Activated naive CD8-positive, alpha-beta T cell treated with anti-CD3 and anti-CD28 coated beads for 36 hours (primary cell): ENCODE measurements around the gene CCDC33. TPM values are rescaled to one million over a fixed set of nuclear protein-coding genes. Genes with fewer than 3 reads are reported as not detected.

Source experiments
- DNase-seq: peaks from one replicate; pipeline ENCODE4 v3.0.0; 2021
- H3K27ac Mint-ChIP-seq: one replicate; pipeline ENCODE4 v1.8.0; 2022; ENCODE audit warnings: mild to moderate bottlenecking, moderate library complexity, mixed read lengths
- H3K27me3 Mint-ChIP-seq: one replicate; pipeline ENCODE4 v1.8.0; 2022; ENCODE audit warnings: mild to moderate bottlenecking, mixed read lengths
- H3K36me3 Mint-ChIP-seq: one replicate; pipeline ENCODE4 v1.8.0; 2021; ENCODE audit warnings: mild to moderate bottlenecking, mixed read lengths
- H3K4me1 Mint-ChIP-seq: one replicate; pipeline ENCODE4 v1.8.0; 2021; ENCODE audit warnings: mixed read lengths
- H3K4me3 Mint-ChIP-seq: one replicate; pipeline ENCODE4 v1.8.0; 2022; ENCODE audit warnings: mild to moderate bottlenecking, moderate library complexity, mixed read lengths
- H3K9me3 Mint-ChIP-seq: one replicate; pipeline ENCODE4 v1.8.0; 2022; ENCODE audit warnings: mixed read lengths
- total RNA-seq, 2 experiments: library from RNA; stranded (reverse); gene quantifications; one replicate each; pipeline ENCODE4 v1.2.3, GENCODE V29; 2021

CCDC33 gene
- under 1 TPM in 1 of 2 experiments, not detected in 1; 0.20 TPM for total RNA-seq

DNA sequence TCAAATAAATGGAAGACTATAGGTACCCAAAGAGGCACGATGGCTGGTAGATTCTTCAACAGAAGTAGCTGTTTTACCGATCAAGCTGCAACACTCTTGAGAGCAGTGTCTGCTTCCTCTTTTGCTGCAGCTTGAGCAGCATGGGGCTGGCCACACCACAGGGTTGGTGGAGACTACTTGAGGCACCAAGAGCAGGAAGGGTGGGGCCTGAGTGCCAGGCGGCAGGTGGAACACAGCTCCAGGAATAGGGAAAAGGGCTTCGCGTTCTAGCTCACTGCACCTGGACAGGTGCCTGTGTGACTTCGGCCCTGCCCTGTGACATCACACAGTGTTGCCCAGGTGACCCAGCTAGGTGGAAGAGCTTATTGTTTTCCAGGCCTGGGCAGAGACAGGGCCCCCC, at the start of gene CCDC33:
CCDC33 (plus strand) TSS at position 365 of the 400 bp plus-strand sequence. CDS start 394 bp downstream, outside the sequence.
- H3K27ac Mint-ChIP-seq = no peak within 1 kb of the TSS
- no peak for DNase-seq
- no peak within 1 kb of the TSS for H3K4me3 Mint-ChIP-seq
- H3K36me3 Mint-ChIP-seq = no peaks in the 10 kb centered on the region
- no peaks in the 10 kb centered on the region for H3K9me3 Mint-ChIP-seq
- H3K4me1 Mint-ChIP-seq = no peaks in the 10 kb centered on the region
- H3K27me3 Mint-ChIP-seq = peaks cover under 1% of the 10 kb centered on the region

GRCh38 chr15:74188216-74188615, 47.9 kb upstream of the CCDC33 start:
- no peaks in the 10 kb centered on the region for H3K36me3 Mint-ChIP-seq
- DNase-seq = no peak
- no peaks in the 10 kb centered on the region for H3K4me1 Mint-ChIP-seq
- H3K9me3 Mint-ChIP-seq = no peaks in the 10 kb centered on the region
- no peak overlapping the region for H3K27ac Mint-ChIP-seq
- H3K27me3 Mint-ChIP-seq = no peaks in the 10 kb centered on the region
- no peak overlapping the region for H3K4me3 Mint-ChIP-seq

DNA sequence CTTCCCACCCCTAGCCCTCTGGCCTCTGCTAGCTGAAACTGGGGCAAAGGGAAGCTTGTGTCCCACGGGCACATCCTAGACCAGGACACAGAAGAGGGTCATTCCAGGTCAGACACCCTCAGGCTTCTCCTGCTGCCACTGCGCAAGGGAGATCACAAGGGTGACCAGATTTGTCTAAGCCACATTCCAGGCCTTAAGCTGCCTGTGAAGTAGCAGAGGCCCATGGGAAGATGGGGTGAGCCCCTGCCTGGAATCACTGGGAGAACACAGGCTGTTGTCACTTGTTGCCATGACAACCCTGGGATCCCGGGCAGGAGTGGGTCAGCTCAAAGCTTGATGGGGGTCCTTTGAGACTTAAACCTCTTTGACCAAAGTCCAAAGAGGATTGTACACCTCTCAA, 44.3 kb upstream of the CCDC33 start:
- H3K27ac Mint-ChIP-seq = no peak overlapping the region
- no peaks in the 10 kb centered on the region for H3K27me3 Mint-ChIP-seq
- no peak for DNase-seq
- no peak overlapping the region for H3K4me3 Mint-ChIP-seq
- no peaks in the 10 kb centered on the region for H3K9me3 Mint-ChIP-seq
- H3K36me3 Mint-ChIP-seq = no peaks in the 10 kb centered on the region
- no peaks in the 10 kb centered on the region for H3K4me1 Mint-ChIP-seq

GRCh38 chr15:74192751-74193150, 43.4 kb upstream of the CCDC33 start:
- no peak overlapping the region for H3K4me3 Mint-ChIP-seq
- H3K4me1 Mint-ChIP-seq = no peaks in the 10 kb centered on the region
- no peaks in the 10 kb centered on the region for H3K36me3 Mint-ChIP-seq
- H3K27me3 Mint-ChIP-seq = no peaks in the 10 kb centered on the region
- no peaks in the 10 kb centered on the region for H3K9me3 Mint-ChIP-seq
- no peak overlapping the region for H3K27ac Mint-ChIP-seq
- DNase-seq = no peak

- H3K4me3 Mint-ChIP-seq = no peak overlapping the region
- no peaks in the 10 kb centered on the region for H3K4me1 Mint-ChIP-seq
- DNase-seq = no peak
- H3K27ac Mint-ChIP-seq = no peak overlapping the region
- H3K27me3 Mint-ChIP-seq = no peaks in the 10 kb centered on the region
- no peaks in the 10 kb centered on the region for H3K9me3 Mint-ChIP-seq
- no peaks in the 10 kb centered on the region for H3K36me3 Mint-ChIP-seq
These were observed 42.8 kb upstream of the CCDC33 start for GRCh38 chr15:74193299-74193718.

DNA sequence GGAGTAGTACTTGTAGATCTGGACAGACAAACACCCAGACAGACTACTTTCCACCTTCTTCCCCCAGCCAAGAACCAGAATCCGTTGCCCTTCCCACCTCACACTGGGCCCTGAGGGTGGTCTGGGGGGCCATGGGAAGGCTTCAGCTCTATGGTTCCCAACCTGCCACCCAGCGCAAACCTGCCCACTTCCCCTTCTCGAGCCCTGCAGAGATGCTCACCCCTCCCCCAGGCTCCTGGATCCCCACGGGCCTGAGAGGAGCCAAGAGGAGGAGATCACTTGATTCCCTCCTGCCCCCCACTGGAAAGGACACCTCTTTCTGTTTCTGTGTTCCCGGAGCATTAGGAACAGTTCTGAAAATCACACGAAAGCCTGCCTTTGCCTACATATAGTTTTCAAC, 42.2 kb upstream of the CCDC33 start:
- Mint-ChIP-seq H3K27ac (no peak overlapping the region), H3K4me1 (no peaks in the 10 kb centered on the region), H3K27me3 (no peaks in the 10 kb centered on the region), H3K36me3 (no peaks in the 10 kb centered on the region), H3K4me3 (no peak overlapping the region), H3K9me3 (no peaks in the 10 kb centered on the region)
- DNase-seq = no peak

DNA sequence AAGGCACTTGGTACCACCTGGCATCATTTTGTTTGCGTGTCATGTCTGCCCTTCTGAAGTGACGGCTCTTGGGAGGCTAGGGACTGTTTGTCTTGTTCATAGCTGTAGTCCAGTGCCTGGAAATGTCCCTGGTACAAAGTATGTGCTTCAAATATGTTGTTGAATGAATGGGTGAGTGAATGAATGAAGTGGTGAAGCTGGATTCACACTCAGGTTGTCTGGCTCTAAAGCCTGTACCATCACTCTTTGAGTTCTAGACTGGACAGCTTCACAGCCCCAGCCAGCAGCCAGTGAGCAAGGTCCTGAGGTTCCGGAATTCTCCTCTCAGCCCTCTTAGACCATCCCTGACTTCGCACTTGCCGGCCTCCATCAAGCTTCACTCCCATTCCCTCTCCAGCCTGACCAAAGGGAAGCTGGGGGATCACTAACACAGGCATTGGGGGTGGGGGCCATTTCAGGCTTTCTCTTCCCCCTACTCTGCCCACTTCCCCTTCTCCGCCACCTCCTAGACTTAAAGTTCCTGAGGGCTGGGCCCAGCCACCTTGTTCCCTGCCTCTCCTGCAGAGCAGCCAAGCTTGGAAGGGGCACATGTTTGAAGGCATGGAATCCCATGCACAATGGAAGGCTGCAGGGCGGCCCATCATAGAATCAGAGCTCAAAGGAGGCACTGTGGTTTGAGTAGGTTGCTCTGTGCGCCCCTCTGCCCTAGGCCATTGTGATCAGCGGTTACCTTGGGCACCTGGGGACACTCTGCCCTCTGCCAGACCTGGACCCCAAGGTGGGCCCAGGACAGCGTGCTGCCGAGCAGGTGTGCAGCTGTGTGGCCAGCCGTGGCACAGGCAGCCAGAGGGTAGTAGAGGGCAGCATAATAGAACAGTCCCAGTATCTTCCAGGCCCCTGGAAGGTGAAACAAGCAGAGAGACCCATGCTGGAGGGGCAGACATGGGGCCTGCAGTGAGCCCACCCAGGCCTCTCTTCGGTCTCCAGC, 41.3 kb upstream of the CCDC33 start:
- Mint-ChIP-seq H3K27me3 (no peaks in the 10 kb centered on the region), H3K4me1 (no peaks in the 10 kb centered on the region), H3K27ac (no peak overlapping the region), H3K36me3 (no peaks in the 10 kb centered on the region), H3K4me3 (no peak overlapping the region), H3K9me3 (no peaks in the 10 kb centered on the region)
- no peak for DNase-seq

GRCh38 chr15:74196175-74196574, 40.0 kb upstream of the CCDC33 start:
- Mint-ChIP-seq H3K36me3 (no peaks in the 10 kb centered on the region), H3K27ac (no peak overlapping the region), H3K4me1 (no peaks in the 10 kb centered on the region), H3K4me3 (no peak overlapping the region), H3K27me3 (no peaks in the 10 kb centered on the region), H3K9me3 (no peaks in the 10 kb centered on the region)
- DNase-seq = no peak

DNA sequence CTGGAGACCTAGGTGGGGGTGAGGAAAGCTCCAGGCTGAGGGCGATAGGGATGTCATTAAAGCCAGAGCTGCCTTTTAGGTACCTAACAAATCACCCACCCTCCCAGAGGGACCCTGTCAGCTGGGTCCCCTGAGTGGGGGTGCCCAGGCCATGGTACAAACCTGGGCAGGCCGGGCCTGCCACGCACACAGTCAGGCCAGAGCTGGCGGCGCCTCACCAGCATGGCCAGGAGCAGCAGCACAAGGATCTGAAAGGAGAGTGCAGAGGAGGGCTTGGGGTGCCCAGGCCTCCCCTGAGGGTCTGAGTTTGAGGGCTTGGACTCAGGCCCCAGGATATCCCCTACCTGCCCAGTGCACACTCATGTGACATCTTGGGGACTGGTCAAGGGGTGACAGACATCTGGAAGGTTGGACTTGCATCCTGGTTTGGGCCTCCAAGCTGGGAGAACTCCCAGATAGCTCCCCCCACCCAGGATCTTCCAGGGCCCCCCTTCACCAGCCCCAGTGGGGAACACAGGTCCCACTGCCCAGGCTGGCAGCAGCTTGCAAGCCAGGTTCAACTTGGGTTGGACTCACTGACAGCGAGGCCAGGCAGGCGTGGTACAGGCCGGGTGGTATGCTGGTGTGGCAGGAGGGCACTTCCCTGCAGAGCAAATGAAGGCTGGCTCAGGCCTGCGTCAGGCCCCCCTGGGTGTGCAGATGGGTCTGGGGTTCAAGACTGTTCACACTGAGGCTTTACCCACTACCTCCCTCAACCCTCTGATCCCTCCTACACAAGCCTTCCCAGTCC, 38.8 kb upstream of the CCDC33 start:
- Mint-ChIP-seq H3K4me3 (no peak overlapping the region), H3K27ac (no peak overlapping the region), H3K4me1 (no peaks in the 10 kb centered on the region), H3K9me3 (no peaks in the 10 kb centered on the region), H3K27me3 (no peaks in the 10 kb centered on the region), H3K36me3 (no peaks in the 10 kb centered on the region)
- no peak for DNase-seq

DNA sequence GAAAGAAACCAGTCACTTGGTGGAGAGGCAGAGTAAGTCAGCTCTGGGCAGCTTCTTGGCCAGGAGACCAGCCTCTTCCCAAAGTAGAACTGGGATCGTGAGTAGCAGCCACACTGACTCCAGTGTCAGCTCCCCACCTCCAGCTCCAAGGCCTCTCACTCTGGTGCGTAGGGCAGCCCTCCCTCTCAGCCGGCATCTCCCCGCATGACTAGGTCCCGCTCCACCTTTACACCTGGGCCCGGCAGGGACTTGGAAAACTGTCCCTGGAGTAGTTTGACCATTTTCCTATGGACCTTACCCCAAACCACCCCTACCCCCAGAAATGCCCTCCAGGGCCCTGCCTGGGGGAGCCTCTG, 36.9 kb upstream of the CCDC33 start:
- DNase-seq = no peak
- Mint-ChIP-seq H3K9me3 (no peaks in the 10 kb centered on the region), H3K36me3 (no peaks in the 10 kb centered on the region), H3K27ac (no peak overlapping the region), H3K27me3 (no peaks in the 10 kb centered on the region), H3K4me1 (no peaks in the 10 kb centered on the region), H3K4me3 (no peak overlapping the region)

- no peaks in the 10 kb centered on the region for H3K4me1 Mint-ChIP-seq
- H3K9me3 Mint-ChIP-seq = no peaks in the 10 kb centered on the region
- no peak overlapping the region for H3K4me3 Mint-ChIP-seq
- no peaks in the 10 kb centered on the region for H3K36me3 Mint-ChIP-seq
- no peaks in the 10 kb centered on the region for H3K27me3 Mint-ChIP-seq
- no peak for DNase-seq
- no peak overlapping the region for H3K27ac Mint-ChIP-seq
These were observed 35.7 kb upstream of the CCDC33 start for GRCh38 chr15:74200412-74200815.

- Mint-ChIP-seq H3K9me3 (no peaks in the 10 kb centered on the region), H3K4me3 (no peak overlapping the region), H3K36me3 (no peaks in the 10 kb centered on the region), H3K4me1 (no peaks in the 10 kb centered on the region), H3K27me3 (no peaks in the 10 kb centered on the region), H3K27ac (no peak overlapping the region)
- no peak for DNase-seq
These were observed 35.2 kb upstream of the CCDC33 start for GRCh38 chr15:74200871-74201419.

- Mint-ChIP-seq H3K27ac (no peak overlapping the region), H3K9me3 (no peaks in the 10 kb centered on the region), H3K4me1 (no peaks in the 10 kb centered on the region), H3K27me3 (no peaks in the 10 kb centered on the region), H3K36me3 (no peaks in the 10 kb centered on the region), H3K4me3 (no peak overlapping the region)
- no peak for DNase-seq
These were observed 34.3 kb upstream of the CCDC33 start for GRCh38 chr15:74201710-74202420.

- Mint-ChIP-seq H3K4me3 (no peak within 1 kb of the TSS), H3K9me3 (no peaks in the 10 kb centered on the region), H3K36me3 (no peaks in the 10 kb centered on the region), H3K27me3 (no peaks in the 10 kb centered on the region), H3K27ac (peak within 1 kb of the TSS; percentile 15), H3K4me1 (no peaks in the 10 kb centered on the region)
- DNase-seq = no peak
These were observed 33.4 kb upstream of the CCDC33 start, which contains the start of gene STRA6 for GRCh38 chr15:74202452-74203401. Gene STRA6 (minus strand): TSS chr15:74202787. CDS start chr15:74202267, 520 bp downstream.
